ENCODE measurements around the gene EXOSC7.

EXOSC7 gene

GRCh38 chr3:44993471-44994205 lies 17.6 kb downstream of the EXOSC7 start:
- no peak for DNase-seq (ENCODE audit: low read depth in 2 of 2)

GRCh38 chr3:44995142-44995770 lies 19.2 kb downstream of the EXOSC7 start:
- no peak for DNase-seq (ENCODE audit: low read depth in 2 of 2)

DNA sequence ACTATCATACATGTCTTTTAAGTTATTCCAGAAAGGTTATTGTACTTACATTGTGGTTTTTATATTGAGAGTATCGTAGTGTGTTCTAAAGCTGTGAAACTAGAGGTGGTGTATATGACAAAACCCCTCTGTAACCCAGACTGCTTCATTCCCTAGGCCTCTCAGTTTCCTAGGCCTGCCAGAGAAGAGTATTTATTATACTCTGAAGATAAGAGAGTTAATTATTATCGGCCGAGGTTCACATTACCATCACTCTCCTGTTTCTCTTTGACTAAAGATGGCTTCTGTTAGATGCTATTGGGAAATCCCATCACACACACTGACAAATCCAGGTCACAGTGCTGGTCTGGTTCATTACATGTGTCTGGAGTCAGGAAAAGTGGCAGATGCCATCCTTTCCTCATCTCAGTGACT lies 20.5 kb downstream of the EXOSC7 start:
- DNase-seq (ENCODE audit: low read depth in 2 of 2) = no peak

GRCh38 chr3:44999782-45000181 lies 23.7 kb downstream of the EXOSC7 start:
- DNase-seq (ENCODE audit: low read depth in 2 of 2) = no peak

DNA sequence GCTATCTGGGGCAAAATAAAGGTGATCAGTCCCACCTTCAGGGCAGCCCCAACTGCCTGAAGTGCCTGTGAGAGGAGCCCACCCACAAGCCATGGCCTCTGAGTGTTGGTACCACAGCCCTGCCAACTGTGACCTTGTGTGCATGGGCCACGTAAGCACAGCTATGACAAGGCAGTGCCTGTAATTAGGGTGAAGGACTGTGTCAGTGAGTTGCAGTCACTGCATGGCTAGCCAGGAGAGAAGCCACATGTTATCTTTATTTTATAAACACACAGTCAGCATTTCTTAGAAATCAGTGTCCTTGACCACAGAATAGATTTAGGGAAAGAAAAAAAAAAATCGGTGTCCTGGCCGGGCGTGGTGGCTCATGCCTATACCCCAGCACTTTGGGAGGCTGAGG lies 24.8 kb downstream of the EXOSC7 start:
- no peak for DNase-seq (ENCODE audit: low read depth in 2 of 2)

- no peak for DNase-seq (ENCODE audit: low read depth in 2 of 2)
Observed at GRCh38 chr3:45001738-45002137, 25.7 kb downstream of the EXOSC7 start.

DNA sequence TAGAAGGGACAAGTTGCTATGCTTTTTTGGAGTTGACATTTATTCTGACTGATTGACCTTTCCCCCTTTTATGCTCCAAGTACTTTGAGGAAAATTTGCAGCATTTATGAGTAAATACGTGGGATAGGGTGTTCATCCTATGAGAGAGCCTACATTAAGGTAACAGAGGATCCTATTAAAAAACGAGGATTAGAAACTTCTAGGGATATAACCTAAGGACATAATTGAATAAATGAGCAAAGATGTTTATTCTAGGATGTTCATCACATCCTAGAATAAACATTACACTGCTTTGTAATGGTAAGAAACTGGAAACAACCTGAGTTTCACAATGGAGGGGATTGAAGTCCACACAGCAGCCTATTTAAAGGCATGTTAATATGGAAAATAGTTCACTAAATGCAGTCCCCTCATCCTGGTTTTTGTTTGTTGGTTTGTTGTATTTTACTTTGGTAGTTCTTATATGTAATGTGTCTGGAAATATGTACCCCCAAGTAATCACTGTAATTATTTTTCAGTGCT lies 26.2 kb downstream of the EXOSC7 start:
- DNase-seq (ENCODE audit: low read depth in 2 of 2) = no peak

DNA sequence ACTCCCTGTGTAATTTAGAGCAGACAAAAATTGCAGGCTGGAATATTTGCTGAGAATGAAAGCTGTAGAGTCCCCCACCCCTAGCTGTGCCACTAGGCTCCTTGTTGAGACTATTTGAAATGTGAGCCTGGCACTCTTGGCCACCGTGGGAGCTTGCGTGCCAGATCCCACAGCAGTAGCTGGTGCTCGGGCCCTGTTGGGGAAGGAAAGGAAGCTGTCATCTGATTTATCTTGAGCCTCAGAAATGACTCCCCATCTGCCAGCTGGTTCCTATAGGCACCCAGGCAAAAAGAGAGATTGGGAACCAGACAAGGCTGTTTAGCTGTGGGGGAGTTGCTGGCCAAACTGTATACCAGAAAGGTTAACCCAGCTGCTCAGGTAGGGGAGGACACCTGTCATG lies 26.7 kb downstream of the EXOSC7 start:
- no peak for DNase-seq (ENCODE audit: low read depth in 2 of 2)

GRCh38 chr3:45003406-45003805 lies 27.4 kb downstream of the EXOSC7 start:
- no peak for DNase-seq (ENCODE audit: low read depth in 2 of 2)

GRCh38 chr3:45003859-45004258 lies 27.8 kb downstream of the EXOSC7 start:
- no peak for DNase-seq (ENCODE audit: low read depth in 2 of 2)

DNA sequence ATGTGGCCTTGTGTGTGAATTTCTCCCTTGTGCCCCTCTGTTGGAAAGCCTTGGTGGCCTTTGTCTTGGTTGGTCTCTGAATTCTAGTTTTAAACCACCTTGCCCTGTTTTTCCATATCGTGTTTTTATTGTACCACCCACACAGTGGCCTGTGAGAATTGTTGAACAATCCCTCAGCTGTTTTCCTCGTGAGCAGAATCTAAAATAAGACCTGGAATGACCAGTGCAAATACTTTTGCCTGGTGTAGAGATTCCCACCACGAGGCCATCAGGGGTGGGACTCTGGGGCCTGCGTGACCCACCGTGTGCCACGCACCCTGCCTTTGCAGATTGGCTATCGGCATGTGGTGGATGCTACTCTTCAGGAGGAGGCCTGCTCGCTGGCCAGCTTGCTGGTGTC lies 31.0 kb downstream of the EXOSC7 start:
- no peak for DNase-seq (ENCODE audit: low read depth in 2 of 2)

DNA sequence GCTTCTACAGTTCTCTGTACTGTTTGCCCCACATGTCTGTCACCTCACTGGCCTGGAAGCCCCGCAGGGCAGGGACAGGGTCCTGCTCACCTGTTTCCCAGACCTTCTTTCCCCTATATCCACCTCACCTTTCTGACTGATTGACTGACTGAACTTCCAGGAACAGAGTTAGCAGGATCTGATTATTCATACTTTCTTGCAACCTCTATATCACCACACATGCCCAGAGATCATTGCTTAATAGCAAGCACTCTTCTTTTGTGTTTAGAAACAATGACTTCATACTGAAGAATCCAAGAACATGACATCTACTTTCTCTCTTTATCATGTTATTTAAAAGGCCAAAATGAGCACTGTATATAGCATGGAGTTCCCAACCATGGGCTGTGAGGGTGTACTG lies 32.1 kb downstream of the EXOSC7 start:
- DNase-seq (ENCODE audit: low read depth in 2 of 2) = no peak

DNA sequence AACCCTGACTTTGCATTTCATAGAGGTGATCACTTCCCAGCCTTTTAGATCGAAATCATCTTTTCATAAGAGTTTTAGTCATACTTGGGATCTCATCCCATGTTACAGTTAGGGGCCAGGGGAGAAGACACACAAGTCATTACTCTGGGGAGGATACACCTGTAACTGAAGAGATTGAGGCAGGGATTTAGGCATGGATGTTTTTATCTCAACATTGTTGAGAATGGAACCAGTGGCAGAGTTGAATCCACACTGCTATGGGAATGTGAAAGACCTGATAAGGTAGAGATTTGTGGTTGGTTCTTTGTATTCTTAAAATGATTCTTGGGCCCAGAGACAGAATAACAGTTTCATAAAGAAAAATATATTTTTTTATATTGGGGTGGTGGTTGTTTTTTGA lies 33.8 kb downstream of the EXOSC7 start:
- DNase-seq (ENCODE audit: low read depth in 2 of 2) = no peak

GRCh38 chr3:45010811-45011333 lies 34.8 kb downstream of the EXOSC7 start:
- DNase-seq (ENCODE audit: low read depth in 2 of 2) = no peak

DNA sequence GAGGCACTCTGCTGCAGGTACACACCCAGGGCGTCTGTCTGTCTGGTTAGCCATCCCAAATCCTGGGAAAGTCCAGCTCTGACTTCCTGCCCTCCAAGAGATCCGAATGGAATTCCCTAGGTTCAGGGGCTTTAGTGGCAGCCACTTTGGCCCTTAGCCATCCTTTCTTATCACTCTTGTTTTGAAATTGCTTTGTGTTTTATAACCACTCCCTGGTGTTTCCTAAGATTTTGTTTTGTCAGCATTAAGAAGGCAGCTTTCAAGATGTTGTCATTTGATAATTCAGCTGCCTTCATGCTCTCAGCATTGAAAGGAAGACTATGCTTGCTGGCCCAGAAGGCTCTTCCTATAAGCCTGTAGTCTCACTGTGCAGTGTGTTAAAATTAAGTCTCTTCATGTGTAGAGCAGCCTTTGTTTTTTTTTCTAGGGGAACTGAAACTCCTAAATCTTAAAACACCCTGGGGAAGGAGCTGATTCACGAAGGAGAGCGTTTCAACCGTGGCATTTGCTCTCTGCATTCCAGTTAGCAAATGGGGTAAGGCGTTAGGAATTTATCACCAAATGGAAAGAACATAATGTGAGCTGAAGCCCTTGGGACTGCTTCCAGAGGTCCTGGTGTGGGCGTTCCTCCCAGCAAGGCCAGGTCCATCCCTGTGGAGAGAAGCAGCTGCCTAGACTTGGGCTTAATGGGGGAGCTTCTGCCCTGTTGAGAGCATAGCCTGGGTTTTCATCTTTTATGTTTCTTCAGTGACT lies 35.9 kb downstream of the EXOSC7 start:
- no peak for DNase-seq (ENCODE audit: low read depth in 2 of 2)

- no peak for DNase-seq (ENCODE audit: low read depth in 2 of 2)
Observed at GRCh38 chr3:45012577-45012976, 36.5 kb downstream of the EXOSC7 start.

DNA sequence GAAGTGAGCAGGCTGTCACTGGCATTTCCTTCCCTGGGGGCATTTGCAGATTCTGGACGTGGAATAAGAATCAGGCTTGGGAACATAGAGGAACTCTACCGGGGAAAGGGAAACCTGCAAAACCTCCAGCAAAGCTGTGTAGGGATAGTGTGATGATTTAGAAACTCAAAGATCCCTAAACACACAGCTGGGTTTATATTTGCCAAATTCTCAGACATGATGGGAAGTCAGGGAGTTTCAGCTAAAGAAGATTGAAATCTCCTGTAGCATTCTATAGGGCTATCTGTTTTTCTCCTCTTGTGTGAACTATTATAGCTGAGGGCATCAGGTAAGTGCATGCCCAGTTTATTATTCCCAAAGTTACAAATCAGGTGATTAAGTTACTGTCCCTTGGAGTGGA lies 40.9 kb downstream of the EXOSC7 start:
- no peak for DNase-seq (ENCODE audit: low read depth in 2 of 2)

- no peak for DNase-seq (ENCODE audit: low read depth in 2 of 2)
Observed at GRCh38 chr3:45017821-45018220, 41.8 kb downstream of the EXOSC7 start.

DNA sequence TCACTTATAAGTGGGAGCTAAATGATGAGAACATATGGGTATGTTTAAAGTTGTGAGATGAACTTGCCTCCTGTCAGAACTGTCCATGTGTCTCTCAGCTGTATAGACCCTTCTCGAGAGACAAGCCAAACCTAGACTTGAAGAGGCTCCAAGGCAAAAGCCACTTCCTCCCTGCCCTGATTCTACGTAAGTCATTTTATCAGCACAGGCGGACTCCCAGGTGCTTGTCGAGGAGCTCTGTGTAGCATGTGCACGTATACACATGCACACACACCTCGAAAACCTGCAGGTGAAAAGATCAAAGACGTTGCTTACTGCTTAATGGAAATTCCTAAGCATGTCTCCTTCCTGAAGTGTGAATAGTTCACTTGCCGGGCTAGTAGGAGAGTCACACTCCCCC lies 44.5 kb downstream of the EXOSC7 start:
- DNase-seq (ENCODE audit: low read depth in 2 of 2) = no peak

GRCh38 chr3:45021524-45022297 lies 45.7 kb downstream of the EXOSC7 start:
- DNase-seq (ENCODE audit: low read depth in 2 of 2) = no peak

- DNase-seq (ENCODE audit: low read depth in 2 of 2) = no peak
Observed at GRCh38 chr3:45023675-45024074, 47.6 kb downstream of the EXOSC7 start.
